Activated CD8-positive, alpha-beta memory T cell treated with anti-CD3 and anti-CD28 coated beads for 24 hours (primary cell): Measurements from ENCODE around the gene NBPF9.
A peak's percentile ranks its signal among the peaks of the same experiment; 100 is the strongest.
"Not testable (repeated sequence)": the region's sequence is repeated elsewhere in the genome, so short reads cannot be mapped to it uniquely, and the experiment has no call there.

Source experiments
- DNase-seq: peaks from one replicate; pipeline ENCODE4 v3.0.0-alpha.2; 2020

The NBPF9 gene

DNA sequence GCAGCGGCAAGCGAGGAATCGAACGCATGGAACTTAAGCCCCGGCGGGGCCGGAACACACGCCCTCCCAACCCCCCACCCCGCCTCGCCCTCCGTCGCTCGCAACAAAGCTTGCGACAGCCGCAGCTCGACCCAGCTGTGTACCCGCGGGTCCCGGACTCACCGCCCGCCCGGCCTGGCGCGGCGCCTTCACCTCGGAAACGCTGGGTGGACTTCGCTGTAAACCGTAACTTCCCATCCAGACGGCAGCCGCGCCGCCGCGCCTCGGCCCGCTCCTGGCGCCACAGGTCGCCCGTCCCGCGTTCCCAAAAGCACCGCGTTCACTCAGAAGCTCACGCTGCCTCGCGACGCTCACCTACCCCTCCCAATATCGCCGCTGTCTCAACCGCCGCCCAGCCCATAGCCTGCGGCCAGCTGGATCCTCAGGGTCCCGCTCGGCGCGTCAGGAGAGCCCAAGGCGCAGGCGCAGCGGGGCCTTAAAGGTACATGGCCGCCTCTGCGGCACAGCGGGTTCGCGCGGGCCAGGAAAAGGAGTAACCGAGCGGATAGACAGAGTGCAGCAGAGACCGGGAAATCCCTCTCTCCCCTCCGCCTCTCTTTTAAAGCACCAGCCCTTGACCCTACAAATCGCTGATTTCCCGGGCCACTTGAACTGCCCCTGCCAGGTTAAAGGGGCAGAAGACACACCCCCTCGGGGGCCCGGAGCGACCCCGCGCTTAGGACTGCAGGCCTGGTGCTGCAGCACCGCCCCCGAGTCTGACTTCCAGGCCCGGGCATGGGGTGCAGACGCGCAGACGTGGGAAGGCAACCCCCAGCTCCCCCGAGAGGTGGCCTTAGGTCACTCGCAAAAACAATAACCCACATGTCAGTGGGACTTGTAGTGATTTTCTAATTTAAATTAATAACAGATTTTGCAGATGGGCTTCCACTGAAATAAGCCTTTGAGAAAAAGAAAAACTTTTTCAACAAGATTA, at the start of gene NBPF9:
NBPF9 (minus strand) TSS at position 443 of the 973 bp plus-strand sequence. CDS start 21,412 bp downstream, outside the sequence.
- DNase-seq = peak; percentile 76

GRCh38 chr1:149149909-149150308, 46.6 kb upstream of the NBPF9 start:
- not testable (repeated sequence) for DNase-seq

- not testable (repeated sequence) for DNase-seq
These were observed 34.2 kb upstream of the NBPF9 start for GRCh38 chr1:149137585-149137984.

DNA sequence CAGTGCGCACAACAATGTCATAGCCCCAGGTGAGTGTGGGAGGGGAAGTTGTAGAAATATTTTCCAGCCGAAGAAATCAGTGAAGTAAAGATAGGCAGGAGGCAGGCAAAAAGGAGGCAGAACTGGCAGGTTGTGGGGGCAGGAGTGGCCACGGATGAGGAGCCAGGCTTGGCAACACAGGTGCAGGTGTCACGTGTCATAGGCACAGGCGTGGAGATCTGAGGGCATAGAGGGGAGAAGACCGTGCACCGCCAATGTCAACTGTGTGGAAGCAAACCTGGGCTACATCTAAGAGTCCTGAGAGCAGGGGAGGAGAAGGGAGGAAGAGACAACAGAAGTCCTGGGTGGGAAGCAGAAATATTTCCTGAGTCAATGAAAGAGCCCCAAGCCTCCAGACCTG, 27.6 kb upstream of the NBPF9 start:
- DNase-seq = not testable (repeated sequence)

DNA sequence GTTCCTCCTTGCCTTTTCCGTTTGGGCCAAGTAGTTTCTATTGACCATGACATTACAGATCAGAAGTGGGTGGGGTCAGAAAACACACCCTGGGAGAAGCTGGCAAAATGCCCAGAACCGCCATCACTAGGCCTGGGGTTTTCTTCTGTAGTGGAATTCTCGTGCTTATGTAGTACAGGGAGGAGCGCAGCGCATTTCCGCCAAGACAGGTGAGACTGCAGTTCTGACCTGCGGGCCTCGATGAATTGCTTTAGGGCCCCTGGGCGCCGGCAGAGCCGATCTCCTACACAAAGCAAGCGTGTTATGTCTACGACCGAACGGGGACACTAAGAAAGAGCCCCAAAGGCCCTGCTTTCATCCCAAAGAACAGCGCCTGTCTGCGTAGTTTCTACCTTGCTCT, 25.9 kb upstream of the NBPF9 start:
- DNase-seq = not testable (repeated sequence)

GRCh38 chr1:149126555-149127145, 23.3 kb upstream of the NBPF9 start:
- not testable (repeated sequence) for DNase-seq

GRCh38 chr1:149123948-149124926, 20.9 kb upstream of the NBPF9 start:
- DNase-seq = not testable (repeated sequence)

GRCh38 chr1:149112828-149113227, 9.5 kb upstream of the NBPF9 start:
- not testable (repeated sequence) for DNase-seq

GRCh38 chr1:149110343-149110742, 7.0 kb upstream of the NBPF9 start:
- DNase-seq = not testable (repeated sequence)

GRCh38 chr1:149102574-149102973, 777 bp downstream of the NBPF9 start:
- peak; percentile 58 for DNase-seq

GRCh38 chr1:149098276-149098675, 5.1 kb downstream of the NBPF9 start:
- not testable (repeated sequence) for DNase-seq

DNA sequence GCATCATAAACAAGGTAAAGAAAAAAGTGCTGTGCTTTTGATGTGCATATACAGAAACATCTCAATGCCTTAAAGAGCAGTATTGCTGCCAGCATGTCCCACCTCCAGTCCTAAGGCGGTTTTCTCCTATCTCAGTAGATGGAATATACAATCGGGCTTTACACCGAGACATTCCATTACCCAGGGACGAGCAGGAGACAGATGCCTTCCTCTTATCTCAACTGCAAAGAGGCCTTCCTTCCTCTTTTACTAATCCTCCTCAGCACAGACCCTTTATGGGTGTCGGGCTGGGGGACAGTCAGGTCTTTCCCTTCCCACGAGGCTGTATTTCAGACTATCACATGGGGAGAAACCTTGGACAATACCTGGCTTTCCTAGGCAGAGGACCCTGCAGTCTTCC, 10.2 kb downstream of the NBPF9 start:
- not testable (repeated sequence) for DNase-seq

DNA sequence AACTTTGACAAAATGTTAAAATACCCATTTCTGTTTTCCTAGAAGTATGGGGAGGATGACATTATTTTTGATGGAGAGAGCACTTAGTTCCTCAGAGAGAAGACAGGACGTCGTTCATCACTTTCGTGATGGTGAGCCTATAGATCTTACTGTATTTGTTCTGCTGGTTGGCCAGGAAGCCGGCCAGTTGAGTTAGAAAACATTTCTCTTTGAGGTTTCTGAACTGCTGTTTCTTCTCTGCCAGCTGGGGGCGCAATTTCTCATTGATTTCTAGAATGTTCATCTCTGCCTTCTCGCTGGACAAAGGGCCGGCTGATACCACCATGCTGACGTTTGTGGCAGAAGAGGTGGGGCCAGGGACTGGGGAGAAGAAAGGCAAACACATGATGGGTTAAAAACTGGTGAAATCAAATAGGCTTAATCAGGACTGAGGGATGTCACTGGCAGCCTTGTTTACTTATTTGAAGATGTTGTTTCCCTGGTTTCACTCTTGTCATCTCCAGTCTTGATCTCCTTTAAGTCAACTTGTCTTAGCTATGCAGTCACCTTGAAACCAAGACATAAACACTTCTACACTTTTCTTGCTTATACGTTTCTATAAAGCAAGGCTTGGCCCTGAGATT, 27.7 kb downstream of the NBPF9 start:
- DNase-seq = not testable (repeated sequence)

- not testable (repeated sequence) for DNase-seq
These were observed 38.7 kb downstream of the NBPF9 start for GRCh38 chr1:149064611-149065010.

GRCh38 chr1:149043056-149043455, 60.3 kb downstream of the NBPF9 start:
- not testable (repeated sequence) for DNase-seq

GRCh38 chr1:149033916-149034315, 69.4 kb downstream of the NBPF9 start:
- DNase-seq = not testable (repeated sequence)

DNA sequence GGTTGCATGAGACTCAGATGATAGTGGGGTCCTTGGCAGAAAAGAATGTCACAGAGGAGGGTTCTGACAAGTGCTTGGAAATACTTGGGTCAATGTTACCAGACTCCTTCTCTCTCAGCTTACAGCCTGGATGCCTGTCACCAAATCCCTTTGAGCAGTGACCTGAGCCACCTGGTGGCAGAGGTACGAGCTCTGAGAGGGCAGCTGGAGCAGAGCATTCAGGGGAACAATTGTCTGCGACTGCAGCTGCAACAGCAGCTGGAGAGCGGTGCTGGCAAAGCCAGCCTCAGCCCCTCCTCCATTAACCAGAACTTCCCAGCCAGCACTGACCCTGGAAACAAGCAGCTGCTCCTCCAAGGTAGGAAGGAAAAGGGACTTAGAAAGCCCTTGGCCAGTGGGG, 79.0 kb downstream of the NBPF9 start:
- not testable (repeated sequence) for DNase-seq

GRCh38 chr1:149018577-149018976, 84.8 kb downstream of the NBPF9 start:
- not testable (repeated sequence) for DNase-seq

- DNase-seq = not testable (repeated sequence)
These were observed 86.7 kb downstream of the NBPF9 start for GRCh38 chr1:149016626-149017025.

DNA sequence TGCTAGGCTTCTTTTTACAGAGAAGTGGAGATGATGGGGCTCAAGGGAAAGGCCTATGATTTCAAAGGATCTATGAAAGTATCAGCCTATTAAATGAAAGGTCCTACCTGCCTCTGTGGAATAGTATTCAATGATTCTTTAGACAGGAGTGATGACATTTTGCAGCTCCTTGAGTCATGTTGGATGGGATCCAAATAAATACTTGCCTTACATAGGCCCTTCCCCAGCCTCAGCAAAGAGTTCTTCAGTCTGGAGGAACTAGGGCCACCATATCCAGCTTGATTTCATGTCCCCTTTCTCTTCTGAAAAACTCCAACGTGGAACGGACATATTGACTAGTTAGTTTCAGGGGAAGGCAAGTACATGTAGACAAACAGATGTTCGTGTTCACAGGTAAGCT, 87.8 kb downstream of the NBPF9 start:
- not testable (repeated sequence) for DNase-seq

DNA sequence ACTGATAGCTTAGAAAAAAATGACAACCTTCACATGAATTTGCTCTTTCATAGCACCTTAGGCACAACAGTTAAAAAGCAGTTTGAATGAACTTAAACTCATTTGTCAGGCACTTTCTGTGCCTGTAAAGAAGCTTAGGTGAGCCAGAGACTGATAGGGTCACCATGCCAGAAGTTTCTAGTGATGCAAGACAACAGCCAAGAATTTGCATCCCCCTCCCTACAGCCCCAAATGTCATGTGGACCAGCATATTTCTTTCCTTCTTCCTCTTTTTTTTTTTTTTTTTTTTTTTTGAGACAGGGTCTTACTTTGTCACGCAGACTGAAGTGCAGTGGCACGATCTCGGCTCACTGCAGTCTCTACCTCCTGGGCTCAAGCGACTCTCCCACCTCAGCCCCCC, 89.8 kb downstream of the NBPF9 start:
- DNase-seq = not testable (repeated sequence)

- not testable (repeated sequence) for DNase-seq
These were observed 90.8 kb downstream of the NBPF9 start for GRCh38 chr1:149012599-149012998.
